A549 (cell line): ENCODE data around the gene KCNQ1. TPM values are rescaled to one million over a fixed set of nuclear protein-coding genes. Genes with fewer than 3 reads are reported as not detected.

Experiments used
- ATAC-seq, 2 experiments: fragments of 200-7000 bp in 1 of 2; fragments of >200 bp in 1 of 2; cut with Nextera tagmentation in 1 of 2; cut with Tn5 transposase in 1 of 2; 3 replicates each; pipeline versions ENCODE4 v1.8.0 to v1.9.1; 2018 to 2020; ENCODE audit warnings: mild to moderate bottlenecking in 1 of 2, moderate library complexity in 1 of 2
- CTCF ChIA-PET: fragments of 300-600 bp; sonication (Branson Sonifier 250); formaldehyde crosslinking; extraction: SDS; loops from one replicate; lab custom pipeline; 2021; ENCODE audit warnings: antibody characterized with exemption, inconsistent platforms; lab: Yijun Ruan, JAX
- POLR2A ChIA-PET: fragments of 350-600 bp; formaldehyde crosslinking; extraction: SDS; loops from one replicate; lab custom pipeline; 2021; ENCODE audit warnings: antibody characterized with exemption, inconsistent platforms; lab: Yijun Ruan, JAX
- DNase-seq, 2 experiments: peaks; one replicate each; pipeline versions ENCODE4 v3.0.0 to v3.0.0-alpha.2; 2011 to 2016; ENCODE audit warnings: low read depth in 1 of 2, low spot score in 1 of 2
- FAIRE-seq: peaks from 2 replicates; lab custom pipeline; 2011; peaks lifted over from hg19 to GRCh38; lab: Jason Lieb, UNC
- H3K27ac ChIP-seq, 2 experiments: fragments of >200 bp; sonication (Bioruptor Twin); formaldehyde crosslinking; 3 replicates each; pipeline ENCODE4 v1.5.1; 2016 to 2017
- H3K4me1 ChIP-seq: fragments of >200 bp; sonication (Bioruptor Twin); formaldehyde crosslinking; 3 replicates; pipeline ENCODE4 v1.6.1; 2016
- H3K4me2 ChIP-seq: fragments of >200 bp; sonication (Bioruptor Twin); formaldehyde crosslinking; 3 replicates; pipeline ENCODE4 v1.6.1; 2016
- H3K4me3 ChIP-seq: fragments of >200 bp; sonication (Bioruptor Twin); formaldehyde crosslinking; 3 replicates; pipeline ENCODE4 v1.5.1; 2016
- H3K9me3 ChIP-seq: fragments of >200 bp; sonication (Bioruptor Twin); formaldehyde crosslinking; 3 replicates; pipeline ENCODE4 v1.6.1; 2016
- CBX2 ChIP-seq: fragments of 200-600 bp; sonication (generic); IDR thresholded peaks from 2 replicates; pipeline ENCODE4 v1.6.1; 2016; ENCODE audit warnings: low read depth, mild to moderate bottlenecking, borderline replicate concordance
- CHD2 ChIP-seq: fragments of 150-350 bp; IDR thresholded peaks from 2 replicates; pipeline ENCODE4 v1.6.1; 2014; ENCODE audit warnings: low read length; ENCODE audit not compliant: partially characterized antibody
- EHMT2 ChIP-seq: fragments of 200-600 bp; sonication (generic); IDR thresholded peaks from 2 replicates; pipeline ENCODE4 v1.6.1; 2016; ENCODE audit warnings: antibody characterized with exemption, low read depth, mild to moderate bottlenecking, moderate library complexity
- EP300 ChIP-seq, 2 experiments: fragments of >200 bp; sonication (Bioruptor Twin); formaldehyde crosslinking; IDR thresholded peaks; 2 replicates in 1 of 2; 3 replicates in 1 of 2; pipeline ENCODE4 v1.6.1; 2016 to 2017
- FOSB ChIP-seq: fragments of 250-450 bp; sonication (Bioruptor Pico); IDR thresholded peaks from 2 replicates; pipeline ENCODE4 v1.5.0; 2020; ENCODE audit warnings: mild to moderate bottlenecking, moderate library complexity
- GATA3 ChIP-seq: IDR thresholded peaks from 2 replicates; pipeline ENCODE4 v1.6.1; 2012; ENCODE audit warnings: borderline replicate concordance
- HEYL ChIP-seq: fragments of 250-450 bp; sonication (Bioruptor Pico); IDR thresholded peaks from 2 replicates; pipeline ENCODE4 v1.8.0; 2021; ENCODE audit warnings: mild to moderate bottlenecking, moderate library complexity
- HOXB13 ChIP-seq: fragments of 250-450 bp; sonication (Bioruptor Pico); IDR thresholded peaks from 2 replicates; pipeline ENCODE4 v1.5.0; 2020; ENCODE audit warnings: low read depth, mild to moderate bottlenecking, moderate library complexity
- JUN ChIP-seq, 2 experiments: fragments of >200 bp; sonication (Bioruptor Twin); formaldehyde crosslinking; IDR thresholded peaks; 2 replicates in 1 of 2; 3 replicates in 1 of 2; pipeline ENCODE4 v1.6.1; 2016 to 2017
- KDM1A ChIP-seq: fragments of 200-600 bp; sonication (generic); IDR thresholded peaks from 2 replicates; pipeline ENCODE4 v1.6.1; 2016; ENCODE audit warnings: low read depth, mild to moderate bottlenecking
- MAZ ChIP-seq: fragments of 150-350 bp; IDR thresholded peaks from 2 replicates; pipeline ENCODE4 v1.6.1; 2014; ENCODE audit warnings: antibody characterized with exemption, low read depth, low read length, borderline replicate concordance
- NR3C1 ChIP-seq: fragments of >200 bp; sonication (Bioruptor Twin); formaldehyde crosslinking; IDR thresholded peaks from 3 replicates; pipeline ENCODE4 v1.6.1; 2017
- POLR2A ChIP-seq: IDR thresholded peaks from 2 replicates; pipeline ENCODE4 v1.6.1; 2012; ENCODE audit warnings: mild to moderate bottlenecking, low read length
- POLR2AphosphoS2 ChIP-seq: conservative IDR thresholded peaks from 2 replicates; pipeline ENCODE4 v1.6.1; 2012; ENCODE audit warnings: low read length, improper control_type of control experiment, inconsistent platforms
- RAD21 ChIP-seq, 2 experiments: fragments of >200 bp in 1 of 2; sonication (Bioruptor Twin) in 1 of 2; formaldehyde crosslinking in 1 of 2; IDR thresholded peaks in 1 of 2; conservative IDR thresholded peaks in 1 of 2; 2 replicates in 1 of 2; 3 replicates in 1 of 2; pipeline ENCODE4 v1.6.1; 2012 to 2018; ENCODE audit warnings: inconsistent platforms in 1 of 2
- RARB ChIP-seq: fragments of 250-450 bp; sonication (Bioruptor Pico); IDR thresholded peaks from 2 replicates; pipeline ENCODE4 v1.8.0; 2021; ENCODE audit warnings: mild to moderate bottlenecking, moderate library complexity
- RCOR1 ChIP-seq: fragments of 150-350 bp; IDR thresholded peaks from 2 replicates; pipeline ENCODE4 v1.6.1; 2014; ENCODE audit warnings: antibody characterized with exemption, low read length, low read depth
- RFX5 ChIP-seq: fragments of 450-650 bp; IDR thresholded peaks from 2 replicates; pipeline ENCODE4 v1.7.1; 2014; ENCODE audit warnings: antibody characterized with exemption, mild to moderate bottlenecking, moderate library complexity
- SMC3 ChIP-seq: fragments of >200 bp; sonication (Bioruptor Twin); formaldehyde crosslinking; IDR thresholded peaks from 3 replicates; pipeline ENCODE4 v1.6.1; 2018; ENCODE audit warnings: inconsistent platforms
- SREBF2 ChIP-seq: fragments of 450-650 bp; IDR thresholded peaks from 2 replicates; pipeline ENCODE4 v1.6.1; 2014; ENCODE audit warnings: mild to moderate bottlenecking, moderate library complexity
- TFCP2L1 ChIP-seq: fragments of 250-450 bp; sonication (Bioruptor Pico); IDR thresholded peaks from 2 replicates; pipeline ENCODE4 v1.5.0; 2021; ENCODE audit warnings: mild to moderate bottlenecking
- ZC3H11A ChIP-seq: fragments of 450-650 bp; IDR thresholded peaks from 2 replicates; pipeline ENCODE4 v1.6.1; 2014; ENCODE audit warnings: antibody characterized with exemption, mild to moderate bottlenecking
- ZFP36 ChIP-seq: fragments of 450-650 bp; IDR thresholded peaks from 2 replicates; pipeline ENCODE4 v1.6.1; 2014; ENCODE audit warnings: borderline replicate concordance; ENCODE audit not compliant: partially characterized antibody
- WGBS: methylation state at CpG from one replicate; pipeline ENCODE4 v1.1.6; 2017; ENCODE audit errors: missing lambda C conversion rate; 5-methylcytosine and 5-hydroxymethylcytosine counted together
- polyA plus RNA-seq, 4 experiments: library from polyadenylated mRNA; depleted of rRNA in 3 of 4; stranded (reverse); fragments of >200 nt; fragmentation: RNase III in 1 of 4; extraction: RNeasy Plus Mini Kit Qiagen cat#74134 plus additional on column Dnase treatment in 1 of 4; gene quantifications; 2 replicates in 3 of 4; 3 replicates in 1 of 4; pipeline ENCODE4 v1.2.3, GENCODE V29; 2011 to 2017
- TF ChIP-seq, protein P1 (sequence below): fragments of >200 bp; sonication (Bioruptor Twin); formaldehyde crosslinking; IDR thresholded peaks from 3 replicates; pipeline ENCODE4 v1.5.1; 2016
- TF ChIP-seq, protein P2 (sequence below): IDR thresholded peaks from 2 replicates; pipeline ENCODE4 v1.6.1; 2012
- TF ChIP-seq, protein P3 (sequence below): IDR thresholded peaks from 2 replicates; pipeline ENCODE4 v1.6.1; 2012

The KCNQ1 gene
- polyA plus RNA-seq, 2 of the 4 experiments (the other 2 are of a cell fraction): 0.14 to 0.17 TPM

DNA sequence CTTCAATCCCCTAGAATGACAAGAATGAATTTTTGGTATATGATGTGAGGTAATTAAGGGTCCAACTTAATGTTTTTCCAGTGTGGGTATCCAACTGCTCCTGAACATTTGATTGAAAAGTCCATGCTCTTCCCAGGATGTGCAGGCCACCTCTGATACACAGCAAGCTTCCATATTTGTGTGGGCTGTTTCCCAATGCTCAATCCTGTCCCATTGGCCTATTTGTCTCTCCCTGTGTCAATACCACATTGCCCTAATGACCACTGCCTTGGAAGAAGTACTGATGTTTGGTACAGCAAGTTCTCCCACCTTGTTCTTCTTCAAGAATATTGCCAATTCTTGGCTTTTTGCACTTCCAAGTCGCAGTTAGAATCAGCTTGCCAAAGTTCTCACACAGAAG, 212.1 kb downstream of the KCNQ1 start:
- TF ChIP-seq CBX2 (no peak), JUN (IDR thresholded peaks at IDR 0.05) (no peak), KDM1A (no peak), HEYL (CRISPR knock-in tag) (no peak), RAD21 (conservative IDR thresholded peaks at IDR 0.05 in 1 of 2, IDR thresholded peaks at IDR 0.05 in 1 of 2) (no peak), RARB (CRISPR knock-in tag) (no peak), EHMT2 (no peak), ZC3H11A (no peak), SREBF2 (no peak)
- TF ChIP-seq, protein P1, sequence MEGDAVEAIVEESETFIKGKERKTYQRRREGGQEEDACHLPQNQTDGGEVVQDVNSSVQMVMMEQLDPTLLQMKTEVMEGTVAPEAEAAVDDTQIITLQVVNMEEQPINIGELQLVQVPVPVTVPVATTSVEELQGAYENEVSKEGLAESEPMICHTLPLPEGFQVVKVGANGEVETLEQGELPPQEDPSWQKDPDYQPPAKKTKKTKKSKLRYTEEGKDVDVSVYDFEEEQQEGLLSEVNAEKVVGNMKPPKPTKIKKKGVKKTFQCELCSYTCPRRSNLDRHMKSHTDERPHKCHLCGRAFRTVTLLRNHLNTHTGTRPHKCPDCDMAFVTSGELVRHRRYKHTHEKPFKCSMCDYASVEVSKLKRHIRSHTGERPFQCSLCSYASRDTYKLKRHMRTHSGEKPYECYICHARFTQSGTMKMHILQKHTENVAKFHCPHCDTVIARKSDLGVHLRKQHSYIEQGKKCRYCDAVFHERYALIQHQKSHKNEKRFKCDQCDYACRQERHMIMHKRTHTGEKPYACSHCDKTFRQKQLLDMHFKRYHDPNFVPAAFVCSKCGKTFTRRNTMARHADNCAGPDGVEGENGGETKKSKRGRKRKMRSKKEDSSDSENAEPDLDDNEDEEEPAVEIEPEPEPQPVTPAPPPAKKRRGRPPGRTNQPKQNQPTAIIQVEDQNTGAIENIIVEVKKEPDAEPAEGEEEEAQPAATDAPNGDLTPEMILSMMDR: no peak
- TF ChIP-seq, protein P2, sequence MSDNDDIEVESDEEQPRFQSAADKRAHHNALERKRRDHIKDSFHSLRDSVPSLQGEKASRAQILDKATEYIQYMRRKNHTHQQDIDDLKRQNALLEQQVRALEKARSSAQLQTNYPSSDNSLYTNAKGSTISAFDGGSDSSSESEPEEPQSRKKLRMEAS: no peak
- TF ChIP-seq, protein P3, sequence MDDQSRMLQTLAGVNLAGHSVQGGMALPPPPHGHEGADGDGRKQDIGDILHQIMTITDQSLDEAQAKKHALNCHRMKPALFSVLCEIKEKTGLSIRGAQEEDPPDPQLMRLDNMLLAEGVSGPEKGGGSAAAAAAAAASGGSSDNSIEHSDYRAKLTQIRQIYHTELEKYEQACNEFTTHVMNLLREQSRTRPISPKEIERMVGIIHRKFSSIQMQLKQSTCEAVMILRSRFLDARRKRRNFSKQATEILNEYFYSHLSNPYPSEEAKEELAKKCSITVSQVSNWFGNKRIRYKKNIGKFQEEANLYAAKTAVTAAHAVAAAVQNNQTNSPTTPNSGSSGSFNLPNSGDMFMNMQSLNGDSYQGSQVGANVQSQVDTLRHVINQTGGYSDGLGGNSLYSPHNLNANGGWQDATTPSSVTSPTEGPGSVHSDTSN: no peak
- TF ChIP-seq, all 56 proteins: peak for 0
- no peak overlapping the region for H3K27ac ChIP-seq
- ChIA-PET CTCF (no interaction called here), POLR2A (no interaction called here)
- H3K4me3 ChIP-seq: no peak overlapping the region
- no peak overlapping the region for H3K4me2 ChIP-seq
- WGBS: 88% methylated on average over 1 of the region's 1 CpG
- no peaks in the 10 kb centered on the region for H3K4me1 ChIP-seq
- FAIRE-seq (no peak), DNase-seq (no peak), ATAC-seq (no peak)
- peaks cover 97% of the 10 kb centered on the region for H3K9me3 ChIP-seq

DNA sequence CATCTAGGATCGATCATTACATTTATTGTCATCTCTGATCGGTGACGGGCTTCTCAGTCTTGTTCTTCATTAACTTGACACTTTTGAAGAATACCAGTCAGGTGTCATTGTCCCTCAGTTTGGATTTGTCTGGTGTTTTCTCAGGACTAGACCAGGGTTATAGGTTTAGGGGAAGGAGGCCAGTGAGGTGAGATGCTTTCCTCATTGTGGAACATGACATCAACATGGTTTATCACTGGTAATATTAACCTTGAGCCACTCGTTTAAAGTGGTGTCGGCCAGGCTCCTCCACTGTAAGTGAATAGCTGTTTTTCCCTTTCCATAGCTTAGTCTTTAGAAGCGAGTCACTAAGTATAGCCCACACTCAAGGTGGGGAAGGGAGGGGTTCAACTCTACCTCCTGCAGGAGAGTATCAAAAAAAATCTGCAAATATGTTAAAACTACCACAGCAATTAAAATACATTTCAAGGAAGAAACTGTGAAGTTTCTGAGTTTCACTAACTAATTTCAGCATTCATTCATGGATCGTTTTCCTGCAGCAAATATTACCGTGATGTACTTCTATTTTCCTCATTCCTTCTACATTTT, 213.0 kb downstream of the KCNQ1 start:
- TF ChIP-seq KDM1A (no peak), NR3C1 (no peak), JUN (IDR thresholded peaks at IDR 0.05) (no peak), CHD2 (no peak), EHMT2 (no peak), RCOR1 (no peak), EP300 (IDR thresholded peaks at IDR 0.05) (no peak), FOSB (CRISPR knock-in tag) (no peak), POLR2A (no peak), MAZ (no peak), TFCP2L1 (CRISPR knock-in tag) (no peak), RFX5 (no peak), SMC3 (no peak), ZFP36 (no peak), POLR2AphosphoS2 (no peak), GATA3 (no peak), HOXB13 (CRISPR knock-in tag) (no peak)
- TF ChIP-seq, protein P1: no peak
- DNase-seq: no peak
- H3K4me3 ChIP-seq: no peak overlapping the region
- H3K4me1 ChIP-seq: no peaks in the 10 kb centered on the region
- H3K9me3 ChIP-seq: peaks cover 96% of the 10 kb centered on the region
- CTCF ChIA-PET: no interaction called here
- FAIRE-seq: no peak
- 80% methylated on average over 8 of the region's 8 CpGs for WGBS
- no peak overlapping the region for H3K4me2 ChIP-seq
- POLR2A ChIA-PET: no interaction called here
- H3K27ac ChIP-seq: no peak overlapping the region
- no peak for ATAC-seq
